Left renal pelvis (tissue), 4 donors: Measurements from ENCODE around the gene SEC14L5. TPM values are rescaled to one million over a fixed set of nuclear protein-coding genes. Genes with fewer than 3 reads are reported as not detected.
"Not testable (repeated sequence)": the region's sequence is repeated elsewhere in the genome, so short reads cannot be mapped to it uniquely, and the experiment has no call there.

Experiments
- DNase-seq, 4 donors: peaks; one replicate each; pipeline ENCODE4 v3.0.0-alpha.2; 2013; ENCODE audit warnings: low read depth in 4 of 4, low spot score in 3 of 4
- polyA plus RNA-seq, 4 donors: library from polyadenylated mRNA; unstranded; fragments of 120-200 nt; gene quantifications; one replicate each; pipeline ENCODE4 v1.2.1, GENCODE V29; 2013; ENCODE audit not compliant: insufficient read length in 4 of 4

SEC14L5 gene
- polyA plus RNA-seq, 4 donors = 0.13 to 0.38 (median 0.16) TPM

GRCh38 chr16:5032748-5033167, 74.6 kb downstream of the SEC14L5 start:
- DNase-seq = no peak

GRCh38 chr16:5033256-5034166, 75.4 kb downstream of the SEC14L5 start, which contains the start of gene NAGPA:
NAGPA (minus strand) TSS chr16:5033935; CDS start chr16:5033914, 21 bp downstream.
- peak; percentile 70 to 75 (median 72) for DNase-seq

- DNase-seq = no peak
Measured at GRCh38 chr16:5034167-5034523, 76.0 kb downstream of the SEC14L5 start.

- no peak for DNase-seq
Measured at GRCh38 chr16:5035909-5036227, 77.7 kb downstream of the SEC14L5 start.

GRCh38 chr16:5036228-5037156, 78.4 kb downstream of the SEC14L5 start:
- DNase-seq = no peak

- no peak for DNase-seq
Measured at GRCh38 chr16:5040451-5040850, 82.3 kb downstream of the SEC14L5 start.

- DNase-seq = no peak
Measured at GRCh38 chr16:5041600-5042133, 83.5 kb downstream of the SEC14L5 start.

GRCh38 chr16:5042574-5043171, 84.5 kb downstream of the SEC14L5 start:
- DNase-seq = no peak

- DNase-seq = no peak
Measured at GRCh38 chr16:5044011-5044540, 85.9 kb downstream of the SEC14L5 start.

GRCh38 chr16:5044581-5044980, 86.5 kb downstream of the SEC14L5 start:
- DNase-seq = not testable (repeated sequence)

- DNase-seq = no peak
Measured at GRCh38 chr16:5045499-5046115, 87.5 kb downstream of the SEC14L5 start.

GRCh38 chr16:5046914-5047313, 88.8 kb downstream of the SEC14L5 start:
- no peak for DNase-seq

- no peak for DNase-seq
Measured at GRCh38 chr16:5054876-5055865, 97.0 kb downstream of the SEC14L5 start.

GRCh38 chr16:5056352-5056751, 98.2 kb downstream of the SEC14L5 start:
- DNase-seq = no peak

GRCh38 chr16:5058476-5058875, 100.3 kb downstream of the SEC14L5 start:
- no peak for DNase-seq

GRCh38 chr16:5059386-5060072, 101.4 kb downstream of the SEC14L5 start:
- DNase-seq = no peak

GRCh38 chr16:5060073-5060641, 102.0 kb downstream of the SEC14L5 start:
- no peak for DNase-seq

- DNase-seq = no peak
Measured at GRCh38 chr16:5062051-5062450, 103.9 kb downstream of the SEC14L5 start.
